HUES6 (cell line): ENCODE data around the gene C12orf42.

Experiments used
- H3K27ac ChIP-seq: 2 replicates; pipeline ENCODE4 v1.7.0; 2013; ENCODE audit warnings: low read depth, mild to moderate bottlenecking, low read length, inconsistent platforms
- H3K27me3 ChIP-seq: 2 replicates; pipeline ENCODE4 v1.6.1; 2013; ENCODE audit warnings: low read length; ENCODE audit not compliant: control insufficient read depth, insufficient read depth
- H3K36me3 ChIP-seq: 2 replicates; pipeline ENCODE4 v1.6.1; 2013; ENCODE audit warnings: low read length; ENCODE audit not compliant: control insufficient read depth, insufficient read depth
- H3K4me1 ChIP-seq: 2 replicates; pipeline ENCODE4 v1.6.1; 2013; ENCODE audit warnings: low read length; ENCODE audit not compliant: control insufficient read depth, insufficient read depth
- H3K4me3 ChIP-seq: 2 replicates; pipeline ENCODE4 v1.5.1; 2013; ENCODE audit warnings: low read depth, low read length
- H3K9ac ChIP-seq: one replicate; pipeline ENCODE4 v1.6.1; 2013; ENCODE audit warnings: mild to moderate bottlenecking, low read length
- H3K9me3 ChIP-seq: 2 replicates; pipeline ENCODE4 v1.6.1; 2013; ENCODE audit warnings: low read depth, low read length; ENCODE audit not compliant: control insufficient read depth, insufficient read depth

Gene C12orf42

GRCh38 chr12:103268831-103269514, 226.8 kb downstream of the C12orf42 start:
- H3K4me1 ChIP-seq, result no peaks in the 10 kb centered on the region
- H3K4me3 ChIP-seq, result no peak overlapping the region
- H3K9me3 ChIP-seq, result no peaks in the 10 kb centered on the region
- H3K27ac ChIP-seq, result no peak overlapping the region
- no peaks in the 10 kb centered on the region for H3K36me3 ChIP-seq
- H3K27me3 ChIP-seq, result no peaks in the 10 kb centered on the region
- no peak overlapping the region for H3K9ac ChIP-seq

- Histone ChIP-seq H3K27ac (no peak overlapping the region), H3K27me3 (no peaks in the 10 kb centered on the region), H3K9me3 (no peaks in the 10 kb centered on the region), H3K4me1 (no peaks in the 10 kb centered on the region), H3K9ac (no peak overlapping the region), H3K4me3 (no peak overlapping the region), H3K36me3 (no peaks in the 10 kb centered on the region)
Measured at GRCh38 chr12:103257763-103258162, 238.0 kb downstream of the C12orf42 start.
